Measurements from ENCODE around the gene NKAIN1. TPM values are rescaled to one million over a fixed set of nuclear protein-coding genes. Genes with fewer than 3 reads are reported as not detected.

Gene NKAIN1
- total and polyA plus RNA-seq, 2 donors (not counting 1 experiment from before 2014, with no cell fraction given), result not detected

DNA sequence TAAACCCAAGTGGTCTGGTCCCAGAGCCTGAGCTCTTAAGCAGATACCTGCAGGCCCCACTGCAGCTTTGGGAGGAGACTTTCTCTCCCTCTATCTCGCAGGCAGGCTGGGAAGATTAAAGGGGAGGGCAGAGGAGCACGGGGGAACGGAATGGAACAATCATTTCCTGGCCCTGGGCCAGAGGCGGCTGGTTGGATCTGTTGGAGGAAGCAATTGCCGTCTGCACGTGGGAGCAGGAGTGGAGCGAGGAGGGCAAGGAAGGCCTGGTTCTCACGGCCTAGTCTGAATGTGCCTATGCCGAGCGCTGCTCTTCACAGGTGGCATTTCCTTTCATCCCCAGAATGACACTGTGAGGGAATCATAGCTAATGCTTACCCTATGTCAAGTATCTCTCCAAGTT is 23.7 kb downstream of the NKAIN1 start:
- H3K27me3 ChIP-seq (replicated peaks in 1 of 4; ENCODE audit: control extremely low read depth in 1 of 4, control insufficient read depth in 3 of 4, insufficient read depth in 4 of 4, low read length in 3 of 4), result peaks cover 0 to 7% (median 0%) of the 10 kb centered on the region in 4 experiments
- Mint-ChIP-seq H3K9me3 (ENCODE audit: insufficient read depth) (peaks cover 3% of the 10 kb centered on the region), H3K4me3 (no peak overlapping the region), H3K4me1 (no peaks in the 10 kb centered on the region), H3K27ac (no peak overlapping the region), H3K27me3 (peaks cover 12% of the 10 kb centered on the region)
- no peak for DNase-seq
- H3K36me3 ChIP-seq (replicated peaks in 1 of 2; ENCODE audit: control extremely low read depth in 1 of 2, control insufficient read depth in 1 of 2, extremely low read depth in 1 of 2, insufficient read depth in 2 of 2, low read length in 1 of 2), result no peaks in the 10 kb centered on the region
- no peaks in the 10 kb centered on the region for H3K4me1 ChIP-seq (ENCODE audit: control insufficient read depth in 2 of 2, insufficient read depth in 2 of 2, low read length in 2 of 2)
- no peak overlapping the region for H3K27ac ChIP-seq (ENCODE audit: low read length in 2 of 2)
- H3K9me3 ChIP-seq (ENCODE audit: control extremely low read depth in 1 of 3, control insufficient read depth in 2 of 3, insufficient read depth in 1 of 3, low read length in 2 of 3), result peaks cover 0 to 2% (median 0%) of the 10 kb centered on the region in 3 donors
- H3K9ac ChIP-seq (ENCODE audit: low read length), result no peak overlapping the region
- H4K20me1 ChIP-seq (ENCODE audit: control insufficient read depth, insufficient read depth, low read length, poor library complexity, severe bottlenecking), result no peaks in the 10 kb centered on the region
- POLR2A ChIA-PET, result interaction anchor here (0.6 kb wide), 1 partner anchor 44 kb away, joined by 4 read pairs; no protein-coding TSS in a partner anchor
- no peak for ATAC-seq (ENCODE audit: low read depth)
- no peak overlapping the region for H2AFZ ChIP-seq (ENCODE audit: insufficient read depth, low read depth, low read length, poor library complexity, severe bottlenecking)
- intact Hi-C loops (cut with micrococcal nuclease), result no loop called here
- H3K4me3 ChIP-seq (ENCODE audit: control extremely low read depth in 1 of 5, extremely low read depth in 1 of 5, insufficient read depth in 1 of 5, low read depth in 2 of 5, low read length in 4 of 5), result no peak overlapping the region
- CTCF ChIA-PET, result no interaction called here
- H3K4me2 ChIP-seq (replicated peaks; ENCODE audit: low read depth, low read length, poor library complexity, severe bottlenecking), result no peak overlapping the region
- H3K79me2 ChIP-seq (ENCODE audit: control insufficient read depth, insufficient read depth, low read length), result no peaks in the 10 kb centered on the region
- 33% methylated on average over 9 of the region's 10 CpGs for WGBS (ENCODE audit: insufficient coverage)
- TF ChIP-seq CTCF (IDR thresholded peaks at IDR 0.05) (no peak), EZH2 (IDR thresholded peaks at IDR 0.05; ENCODE audit: borderline replicate concordance, insufficient read depth, low read depth, low read length, poor library complexity, severe bottlenecking) (no peak)

DNA sequence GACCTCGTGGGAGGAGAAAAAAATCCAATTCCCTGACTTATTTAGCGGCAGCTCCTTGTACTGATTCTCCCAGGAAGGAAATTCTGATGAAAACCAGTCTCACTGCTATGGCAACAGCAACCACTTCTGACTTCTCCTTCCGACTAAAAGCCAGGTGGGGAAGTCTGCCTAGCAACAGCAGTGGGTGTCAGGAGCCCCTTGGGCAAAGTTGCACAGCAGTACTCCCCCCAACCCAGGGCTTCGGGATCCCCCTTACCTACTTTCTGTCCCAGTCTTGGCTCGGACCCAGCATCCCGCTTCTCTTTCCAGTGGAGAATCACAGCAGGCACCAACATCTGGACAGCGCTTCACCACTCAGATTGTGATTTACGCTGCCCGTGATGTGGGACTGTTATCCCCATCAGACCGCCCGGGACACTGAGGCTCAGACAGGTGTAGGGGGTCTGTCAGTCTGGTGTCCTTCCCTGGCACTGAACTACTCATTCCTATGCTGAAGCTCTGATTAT is 24.6 kb downstream of the NKAIN1 start:
- Mint-ChIP-seq H3K27ac (no peak overlapping the region), H3K27me3 (peaks cover 16% of the 10 kb centered on the region), H3K4me3 (no peak overlapping the region), H3K9me3 (ENCODE audit: insufficient read depth) (peaks cover 3% of the 10 kb centered on the region), H3K4me1 (no peaks in the 10 kb centered on the region)
- Histone ChIP-seq H3K36me3 (replicated peaks in 1 of 2; ENCODE audit: control extremely low read depth in 1 of 2, control insufficient read depth in 1 of 2, extremely low read depth in 1 of 2, insufficient read depth in 2 of 2, low read length in 1 of 2) (no peaks in the 10 kb centered on the region), H3K27me3 (replicated peaks in 1 of 4; ENCODE audit: control extremely low read depth in 1 of 4, control insufficient read depth in 3 of 4, insufficient read depth in 4 of 4, low read length in 3 of 4) (peaks cover 0 to 3% (median 0%) of the 10 kb centered on the region in 4 experiments), H3K4me2 (replicated peaks; ENCODE audit: low read depth, low read length, poor library complexity, severe bottlenecking) (no peak overlapping the region), H2AFZ (ENCODE audit: insufficient read depth, low read depth, low read length, poor library complexity, severe bottlenecking) (no peak overlapping the region), H3K4me3 (ENCODE audit: control extremely low read depth in 1 of 5, extremely low read depth in 1 of 5, insufficient read depth in 1 of 5, low read depth in 2 of 5, low read length in 4 of 5) (no peak overlapping the region), H3K4me1 (ENCODE audit: control insufficient read depth in 2 of 2, insufficient read depth in 2 of 2, low read length in 2 of 2) (no peaks in the 10 kb centered on the region), H3K9ac (ENCODE audit: low read length) (no peak overlapping the region), H4K20me1 (ENCODE audit: control insufficient read depth, insufficient read depth, low read length, poor library complexity, severe bottlenecking) (no peaks in the 10 kb centered on the region), H3K79me2 (ENCODE audit: control insufficient read depth, insufficient read depth, low read length) (no peaks in the 10 kb centered on the region), H3K9me3 (ENCODE audit: control extremely low read depth in 1 of 3, control insufficient read depth in 2 of 3, insufficient read depth in 1 of 3, low read length in 2 of 3) (peaks cover 0 to 7% (median 0%) of the 10 kb centered on the region in 3 donors), H3K27ac (ENCODE audit: low read length in 2 of 2) (no peak overlapping the region)
- ChIA-PET CTCF (no interaction called here), POLR2A (no interaction called here)
- 82% methylated on average over 11 of the region's 11 CpGs for WGBS (ENCODE audit: insufficient coverage)
- ATAC-seq (ENCODE audit: low read depth), result no peak
- TF ChIP-seq CTCF (IDR thresholded peaks at IDR 0.05), result no peak
- no peak for TF ChIP-seq EZH2 (IDR thresholded peaks at IDR 0.05; ENCODE audit: borderline replicate concordance, insufficient read depth, low read depth, low read length, poor library complexity, severe bottlenecking)
- DNase-seq, result no peak
- intact Hi-C loops (cut with micrococcal nuclease), result no loop called here
